Endothelial cell of umbilical vein (primary cell): ENCODE results near the gene TRIM45. TPM values are rescaled to one million over a fixed set of nuclear protein-coding genes. Genes with fewer than 3 reads are reported as not detected.

Experiments
- BruUV-seq: library from RNA; stranded (reverse); fragments of 400-500 nt; replicated peaks from 2 replicates; lab custom pipeline; 2021; lab: Mats Ljungman, UMichigan
- CTCF ChIA-PET: fragments of 300-600, 350-600 bp; sonication (Branson Sonifier 250); formaldehyde crosslinking; loops from one replicate; lab custom pipeline; 2021; ENCODE audit warnings: antibody characterized with exemption, inconsistent platforms; lab: Charles Lee
- POLR2A ChIA-PET: fragments of 300-600, 350-600 bp; sonication (Branson Sonifier 250); formaldehyde crosslinking; loops from one replicate; lab custom pipeline; 2021; ENCODE audit warnings: antibody characterized with exemption, inconsistent platforms; lab: Charles Lee
- DNase-seq: peaks from one replicate; pipeline ENCODE4 v3.0.0-alpha.2; 2011; ENCODE audit warnings: low read depth, low spot score
- FAIRE-seq: peaks from 2 replicates; lab custom pipeline; 2011; peaks lifted over from hg19 to GRCh38; lab: Jason Lieb, UNC
- H2AFZ ChIP-seq: 2 replicates; pipeline ENCODE4 v1.6.0; 2012; ENCODE audit warnings: low read depth, low read length, control low read depth, inconsistent platforms
- H3K27ac ChIP-seq: 2 replicates; pipeline ENCODE4 v1.5.1; 2011; ENCODE audit warnings: low read depth, mild to moderate bottlenecking, control low read depth, low read length, moderate library complexity; ENCODE audit not compliant: insufficient read depth
- H3K27me3 ChIP-seq, 2 experiments: 2 replicates each; pipeline versions ENCODE4 v1.6.0 to v1.6.1; 2011; ENCODE audit warnings: low read length in 2 of 2, mixed read lengths in 1 of 2; ENCODE audit not compliant: control insufficient read depth in 2 of 2, insufficient read depth in 2 of 2
- H3K36me3 ChIP-seq, 2 experiments: 2 replicates in 1 of 2; 3 replicates in 1 of 2; pipeline ENCODE4 v1.5.1; 2011; ENCODE audit warnings: low read length in 2 of 2, mild to moderate bottlenecking in 1 of 2, moderate library complexity in 1 of 2; ENCODE audit not compliant: control insufficient read depth in 2 of 2, insufficient read depth in 2 of 2; ENCODE audit errors: extremely low read depth in 1 of 2
- H3K4me1 ChIP-seq: 3 replicates; pipeline ENCODE4 v1.5.1; 2011; ENCODE audit warnings: mild to moderate bottlenecking, low read length; ENCODE audit not compliant: control insufficient read depth, insufficient read depth; ENCODE audit errors: extremely low read depth
- H3K4me2 ChIP-seq: 2 replicates; pipeline ENCODE4 v1.6.1; 2011; ENCODE audit warnings: low read length, control low read depth, mixed read lengths; ENCODE audit not compliant: insufficient read depth
- H3K4me3 ChIP-seq, 3 experiments: fragments of 200-600 bp in 1 of 3; sonication (generic), shearing (Covaris generic) in 1 of 3; replicated peaks in 1 of 3; 2 replicates each; pipeline ENCODE4 v1.5.1; 2011 to 2016; ENCODE audit warnings: control low read depth in 3 of 3, low read length in 3 of 3, mild to moderate bottlenecking in 2 of 3, inconsistent platforms in 1 of 3, low read depth in 1 of 3, moderate library complexity in 1 of 3; ENCODE audit not compliant: insufficient read depth in 1 of 3
- H3K79me2 ChIP-seq: 2 replicates; pipeline ENCODE4 v1.6.0; 2012; ENCODE audit warnings: low read length, inconsistent platforms; ENCODE audit not compliant: control insufficient read depth, insufficient read depth
- H3K9ac ChIP-seq: replicated peaks from 2 replicates; pipeline ENCODE3; 2011; ENCODE audit warnings: low read length, control low read depth; ENCODE audit not compliant: insufficient read depth; ENCODE audit errors: extremely low read depth
- H3K9me1 ChIP-seq: replicated peaks from 3 replicates; pipeline ENCODE4 v1.6.0; 2011; ENCODE audit warnings: mild to moderate bottlenecking, low read length; ENCODE audit not compliant: control insufficient read depth, insufficient read depth; ENCODE audit errors: extremely low read depth
- H3K9me3 ChIP-seq: replicated peaks from 2 replicates; pipeline ENCODE4 v1.5.1; 2012; ENCODE audit warnings: low read length, inconsistent platforms; ENCODE audit not compliant: control insufficient read depth, insufficient read depth
- H4K20me1 ChIP-seq: replicated peaks from 2 replicates; pipeline ENCODE3; 2011; ENCODE audit warnings: mild to moderate bottlenecking, low read length; ENCODE audit not compliant: control insufficient read depth, insufficient read depth; ENCODE audit errors: extremely low read depth
- CTCF ChIP-seq, 2 donors: IDR thresholded peaks; 1 replicate in 1 of 2; 2 replicates in 1 of 2; pipeline ENCODE4 v1.5.1; 2011; ENCODE audit warnings: low read length in 2 of 2, mild to moderate bottlenecking in 2 of 2, moderate library complexity in 2 of 2, control low read depth in 1 of 2, inconsistent platforms in 1 of 2, low read depth in 1 of 2; ENCODE audit not compliant: insufficient read depth in 1 of 2; ENCODE audit errors: extremely low read depth in 1 of 2
- EZH2 ChIP-seq: IDR thresholded peaks from 2 replicates; pipeline ENCODE4 v1.6.1; 2012; ENCODE audit warnings: borderline replicate concordance, low read depth, mild to moderate bottlenecking, moderate library complexity, low read length, inconsistent platforms; ENCODE audit not compliant: severe bottlenecking
- FOS ChIP-seq: IDR thresholded peaks from 2 replicates; pipeline ENCODE4 v1.6.1; 2011; ENCODE audit warnings: mild to moderate bottlenecking, low read length, moderate library complexity, borderline replicate concordance; ENCODE audit not compliant: insufficient read depth
- GATA2 ChIP-seq: IDR thresholded peaks from 2 replicates; pipeline ENCODE4 v1.7.0; 2011; ENCODE audit warnings: low read depth, mild to moderate bottlenecking, moderate library complexity, mixed read lengths, low read length; ENCODE audit not compliant: insufficient read length, insufficient read depth
- JUN ChIP-seq: IDR thresholded peaks from 2 replicates; pipeline ENCODE4 v1.6.1; 2011; ENCODE audit warnings: borderline replicate concordance, low read depth; ENCODE audit not compliant: insufficient read length, insufficient read depth
- MAX ChIP-seq: IDR thresholded peaks from 2 replicates; pipeline ENCODE4 v1.6.1; 2011; ENCODE audit not compliant: insufficient read depth, insufficient read length
- MYC ChIP-seq: IDR thresholded peaks from one replicate; pipeline ENCODE4 v1.6.1; 2011; ENCODE audit warnings: mild to moderate bottlenecking, low read depth, low read length
- POLR2A ChIP-seq: IDR thresholded peaks from 2 replicates; pipeline ENCODE4 v1.6.1; 2012; ENCODE audit warnings: low read depth, mild to moderate bottlenecking, control low read depth, low read length
- POLR2AphosphoS5 ChIP-seq: IDR thresholded peaks from 2 replicates; pipeline ENCODE4 v1.6.1; 2012; ENCODE audit warnings: low read depth, mild to moderate bottlenecking, control low read depth, low read length, moderate library complexity; ENCODE audit not compliant: insufficient read depth
- dilution Hi-C: fragments of 300-500 bp; cut with MboI; formaldehyde crosslinking; loops from one replicate; pipeline ENCODE4 v1.15.0; 2019; ENCODE audit warnings: low sequenced_read_pairs; ENCODE audit not compliant: extremely low pct_ligation_motif_present
- intact Hi-C: fragments of 100-400 bp; cut with micrococcal nuclease; formaldehyde crosslinking; loops from one replicate; pipeline ENCODE4 v1.10.0; 2022
- polyA plus RNA-seq, 4 experiments: library from polyadenylated mRNA; depleted of rRNA in 3 of 4; stranded (reverse) in 3 of 4; unstranded in 1 of 4; fragments of >200 nt; gene quantifications; 2 replicates each; pipeline versions ENCODE4 v1.2.1 to v1.2.3, GENCODE V29; 2011 to 2012; ENCODE audit warnings: missing spikeins in 1 of 4
- total RNA-seq: library from RNA; stranded (reverse); gene quantifications from 2 replicates; pipeline ENCODE4 v1.2.3, GENCODE V29; 2021

The TRIM45 gene
- total and polyA plus RNA-seq, 2 donors (not counting 3 experiments of a cell fraction or from before 2014, with no cell fraction given): 2.9 to 3.1 TPM

GRCh38 chr1:117124661-117125060, 3.1 kb upstream of the TRIM45 start:
- Histone ChIP-seq H3K9me3 (no peaks in the 10 kb centered on the region), H3K27me3 (peaks cover 11 to 25% of the 10 kb centered on the region in 2 experiments), H2AFZ (no peak overlapping the region), H3K9ac (no peak overlapping the region), H3K79me2 (no peaks in the 10 kb centered on the region), H3K4me3 (no peak overlapping the region), H3K4me2 (no peak overlapping the region), H4K20me1 (no peaks in the 10 kb centered on the region), H3K4me1 (peaks cover 10% of the 10 kb centered on the region), H3K36me3 (no peaks in the 10 kb centered on the region), H3K27ac (no peak overlapping the region), H3K9me1 (no peaks in the 10 kb centered on the region)
- no TSS peak for BruUV-seq
- ChIA-PET CTCF (interaction anchor here (0.8 to 6.2 kb wide), 5 partner anchors 9 to 57 kb away, joined by 3 to 58 read pairs (median 4); no protein-coding TSS in a partner anchor), POLR2A (no interaction called here)
- intact Hi-C loops: loop anchor here (5.0 to 10.0 kb wide), 4 partner anchors 387 to 630 kb away; partner anchors contain the start of gene CD58
- no peak for DNase-seq
- dilution Hi-C loops: no loop called here
- FAIRE-seq: no peak
- TF ChIP-seq GATA2: no peak
- TF ChIP-seq CTCF (IDR thresholded peaks at IDR 0.05; ENCODE audit: extremely low read depth in 1 of 2, insufficient read depth in 1 of 2, low read depth in 1 of 2, low read length in 2 of 2): no peak
- no peak for TF ChIP-seq FOS
- no peak for TF ChIP-seq EZH2
- TF ChIP-seq POLR2AphosphoS5: no peak
- TF ChIP-seq POLR2A: no peak
- TF ChIP-seq MAX: no peak
- no peak for TF ChIP-seq JUN
- no peak for TF ChIP-seq MYC
